BJ (cell line): Measurements from ENCODE around the gene PCDH12. TPM values are rescaled to one million over a fixed set of nuclear protein-coding genes. Genes with fewer than 3 reads are reported as not detected.

Experiments used
- CTCF ChIA-PET: fragments of 350-600 bp; formaldehyde crosslinking; extraction: SDS; loops from one replicate; lab custom pipeline; 2021; ENCODE audit warnings: antibody characterized with exemption, inconsistent platforms; lab: Yijun Ruan, JAX
- POLR2A ChIA-PET: fragments of 300-600 bp; sonication (Branson Sonifier 250); formaldehyde crosslinking; extraction: SDS; loops from one replicate; lab custom pipeline; 2021; ENCODE audit warnings: antibody characterized with exemption; lab: Charles Lee
- DNase-seq: peaks from one replicate; pipeline ENCODE4 v3.0.0-alpha.2; 2011; ENCODE audit warnings: low read depth
- H3K27me3 ChIP-seq: 2 replicates; pipeline ENCODE4 v1.6.0; 2011; ENCODE audit warnings: low read length; ENCODE audit not compliant: control insufficient read depth, insufficient read depth
- H3K36me3 ChIP-seq: 2 replicates; pipeline ENCODE4 v1.5.1; 2011; ENCODE audit warnings: low read length; ENCODE audit not compliant: control insufficient read depth, insufficient read depth
- H3K4me3 ChIP-seq: 2 replicates; pipeline ENCODE4 v1.5.1; 2011; ENCODE audit warnings: low read depth, mild to moderate bottlenecking, control low read depth, low read length
- CTCF ChIP-seq: IDR thresholded peaks from 2 replicates; pipeline ENCODE4 v1.5.1; 2011; ENCODE audit warnings: low read depth, mild to moderate bottlenecking, control low read depth, inconsistent platforms, low read length, moderate library complexity; ENCODE audit not compliant: insufficient read depth
- polyA plus RNA-seq: library from polyadenylated mRNA; depleted of rRNA; stranded (reverse); fragments of >200 nt; gene quantifications from 2 replicates; pipeline ENCODE4 v1.2.3, GENCODE V29; 2011; rRNA removed

PCDH12 gene
- polyA plus RNA-seq, 1 experiment: 0.01 TPM

- Histone ChIP-seq H3K36me3 (no peaks in the 10 kb centered on the region), H3K4me3 (no peak overlapping the region), H3K27me3 (peaks cover 7% of the 10 kb centered on the region)
- CTCF ChIA-PET: interaction anchor here (0.7 to 2.3 kb wide), 3 partner anchors 9 to 197 kb away, joined by 3 to 12 read pairs (median 3); partner anchors contain the start of gene PCDH1
- POLR2A ChIA-PET: no interaction called here
- no peak for TF ChIP-seq CTCF
- no peak for DNase-seq
Observed at GRCh38 chr5:141898448-141899049, 59.5 kb downstream of the PCDH12 start.

DNA sequence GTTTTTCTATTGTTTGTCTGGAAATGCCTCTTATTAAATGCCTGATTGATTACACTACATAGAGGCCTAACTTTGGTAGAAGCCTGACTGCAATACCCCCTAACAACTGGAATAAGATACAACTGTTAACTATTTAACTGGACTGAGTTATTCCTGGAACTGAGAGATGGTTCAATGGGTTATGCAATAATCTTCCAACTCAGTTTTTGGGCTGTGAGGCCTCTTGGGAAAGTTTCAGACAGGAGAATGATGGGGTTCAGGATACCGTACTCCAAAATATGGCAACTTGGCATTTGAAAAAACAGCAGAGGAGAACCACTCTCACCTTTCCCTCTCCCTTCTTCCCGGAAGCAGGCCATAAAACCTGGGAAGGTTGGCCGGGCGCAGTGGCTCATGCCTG is 60.6 kb downstream of the PCDH12 start:
- H3K36me3 ChIP-seq: no peaks in the 10 kb centered on the region
- DNase-seq: no peak
- ChIA-PET POLR2A (no interaction called here), CTCF (interaction anchor here (0.7 to 1.6 kb wide), 3 partner anchors 64 to 206 kb away, joined by 3 to 4 read pairs (median 4); no protein-coding TSS in a partner anchor)
- no peak for TF ChIP-seq CTCF
- peaks cover 4% of the 10 kb centered on the region for H3K27me3 ChIP-seq
- H3K4me3 ChIP-seq: no peak overlapping the region

Other genes starting within 250 kb of the PCDH12 start
- gene PCDH1, start 79.8 kb downstream of the PCDH12 start, polyA plus RNA-seq: 0.91 and 2.1 TPM in 2 replicates
- 65.4 and 110 TPM in 2 replicates for gene DELE1, start 34.3 kb downstream of the PCDH12 start, polyA plus RNA-seq
- 27.2 and 33.1 TPM in 2 replicates for gene RNF14, start 10.9 kb upstream of the PCDH12 start, polyA plus RNA-seq
- gene GNPDA1, start 54.8 kb upstream of the PCDH12 start, polyA plus RNA-seq: 12.5 TPM in 2 replicates
- gene NDFIP1, start 150.6 kb upstream of the PCDH12 start, polyA plus RNA-seq: 11.2 and 22.4 TPM in 2 replicates